ENCODE measurements around the gene PTPRA.

GRCh38 chr20:3013771-3014170 is 140.5 kb downstream of the PTPRA start:
- TF ChIP-seq, protein P1, sequence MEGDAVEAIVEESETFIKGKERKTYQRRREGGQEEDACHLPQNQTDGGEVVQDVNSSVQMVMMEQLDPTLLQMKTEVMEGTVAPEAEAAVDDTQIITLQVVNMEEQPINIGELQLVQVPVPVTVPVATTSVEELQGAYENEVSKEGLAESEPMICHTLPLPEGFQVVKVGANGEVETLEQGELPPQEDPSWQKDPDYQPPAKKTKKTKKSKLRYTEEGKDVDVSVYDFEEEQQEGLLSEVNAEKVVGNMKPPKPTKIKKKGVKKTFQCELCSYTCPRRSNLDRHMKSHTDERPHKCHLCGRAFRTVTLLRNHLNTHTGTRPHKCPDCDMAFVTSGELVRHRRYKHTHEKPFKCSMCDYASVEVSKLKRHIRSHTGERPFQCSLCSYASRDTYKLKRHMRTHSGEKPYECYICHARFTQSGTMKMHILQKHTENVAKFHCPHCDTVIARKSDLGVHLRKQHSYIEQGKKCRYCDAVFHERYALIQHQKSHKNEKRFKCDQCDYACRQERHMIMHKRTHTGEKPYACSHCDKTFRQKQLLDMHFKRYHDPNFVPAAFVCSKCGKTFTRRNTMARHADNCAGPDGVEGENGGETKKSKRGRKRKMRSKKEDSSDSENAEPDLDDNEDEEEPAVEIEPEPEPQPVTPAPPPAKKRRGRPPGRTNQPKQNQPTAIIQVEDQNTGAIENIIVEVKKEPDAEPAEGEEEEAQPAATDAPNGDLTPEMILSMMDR (conservative IDR thresholded peaks at IDR 0.05; ENCODE audit: low read length) = no peak
- TF ChIP-seq EZH2phosphoT487 (IDR thresholded peaks at IDR 0.05; ENCODE audit: borderline replicate concordance, low read depth, low read length) = no peak
